Measurements from ENCODE around the gene CRHR1. TPM values are rescaled to one million over a fixed set of nuclear protein-coding genes. Genes with fewer than 3 reads are reported as not detected.

The CRHR1 gene
- total RNA-seq, 1 donor from 2014 or later, result not detected

GRCh38 chr17:45837187-45837586 lies 53.1 kb downstream of the CRHR1 start:
- no peak overlapping the region for H3K27ac ChIP-seq
- no peak for TF ChIP-seq CTCF (IDR thresholded peaks at IDR 0.05)
- no peak overlapping the region for H3K4me3 ChIP-seq
- H3K4me1 ChIP-seq, result no peaks in the 10 kb centered on the region
- no peaks in the 10 kb centered on the region for H3K9me3 ChIP-seq
- no peaks in the 10 kb centered on the region for H3K36me3 ChIP-seq
- DNase-seq (ENCODE audit: low spot score in 2 of 2), result no peak
- intact Hi-C loops (cut with DNase I), result loop anchor here (10.0 kb wide), 1 partner anchor 622 kb away; no protein-coding TSS in a partner anchor
- no peaks in the 10 kb centered on the region for H3K27me3 ChIP-seq

GRCh38 chr17:45837603-45838002 lies 53.5 kb downstream of the CRHR1 start:
- intact Hi-C loops (cut with DNase I), result loop anchor here (10.0 kb wide), 1 partner anchor 623 kb away; no protein-coding TSS in a partner anchor
- no peak for TF ChIP-seq CTCF (IDR thresholded peaks at IDR 0.05)

GRCh38 chr17:45838751-45839295 lies 54.7 kb downstream of the CRHR1 start:
- TF ChIP-seq CTCF (IDR thresholded peaks at IDR 0.05), result no peak
- Histone ChIP-seq H3K4me1 (no peaks in the 10 kb centered on the region), H3K9me3 (no peaks in the 10 kb centered on the region), H3K27ac (no peak overlapping the region), H3K36me3 (no peaks in the 10 kb centered on the region), H3K27me3 (no peaks in the 10 kb centered on the region), H3K4me3 (no peak overlapping the region)
- DNase-seq (ENCODE audit: low spot score in 2 of 2), result no peak
- intact Hi-C loops (cut with DNase I), result loop anchor here (10.0 kb wide), 1 partner anchor 624 kb away; no protein-coding TSS in a partner anchor

More at GRCh38 chr17:45837603-45838002, 53.5 kb downstream of the CRHR1 start:
- Histone ChIP-seq H3K4me1 (no peaks in the 10 kb centered on the region), H3K27me3 (no peaks in the 10 kb centered on the region), H3K27ac (no peak overlapping the region), H3K9me3 (no peaks in the 10 kb centered on the region), H3K36me3 (no peaks in the 10 kb centered on the region), H3K4me3 (no peak overlapping the region)
- DNase-seq (ENCODE audit: low spot score in 2 of 2), result no peak

GRCh38 chr17:45839442-45839841 lies 55.3 kb downstream of the CRHR1 start:
- Histone ChIP-seq H3K36me3 (no peaks in the 10 kb centered on the region), H3K27ac (no peak overlapping the region), H3K27me3 (no peaks in the 10 kb centered on the region), H3K4me1 (no peaks in the 10 kb centered on the region), H3K4me3 (no peak overlapping the region), H3K9me3 (no peaks in the 10 kb centered on the region)
- intact Hi-C loops (cut with DNase I), result loop anchor here (10.0 kb wide), 1 partner anchor 625 kb away; no protein-coding TSS in a partner anchor
- no peak for DNase-seq (ENCODE audit: low spot score in 2 of 2)
- TF ChIP-seq CTCF (IDR thresholded peaks at IDR 0.05), result no peak

GRCh38 chr17:45841186-45841585 lies 57.1 kb downstream of the CRHR1 start:
- no peak for DNase-seq (ENCODE audit: low spot score in 2 of 2)

More at GRCh38 chr17:45841186-45841585, 57.1 kb downstream of the CRHR1 start:
- Histone ChIP-seq H3K9me3 (no peaks in the 10 kb centered on the region), H3K4me1 (no peaks in the 10 kb centered on the region), H3K27ac (no peak overlapping the region), H3K4me3 (no peak overlapping the region), H3K27me3 (no peaks in the 10 kb centered on the region), H3K36me3 (no peaks in the 10 kb centered on the region)
- intact Hi-C loops (cut with DNase I), result no loop called here
- no peak for TF ChIP-seq CTCF (IDR thresholded peaks at IDR 0.05)
